Hematopoietic multipotent progenitor cell treated with erythropoietin and hydrocortisone succinate and interleukin-3 and kit ligand, for 4 days (in vitro differentiated cells): ENCODE measurements around the gene STXBP3.
"Not testable (repeated sequence)": the region's sequence is repeated elsewhere in the genome, so short reads cannot be mapped to it uniquely, and the experiment has no call there.

Experiments
- DNase-seq: peaks from one replicate; pipeline ENCODE4 v3.0.0-alpha.2; 2015

The STXBP3 gene

GRCh38 chr1:108746382-108747170 lies at the start of gene STXBP3:
TSS of gene STXBP3 (plus strand) at chr1:108746674. CDS start at chr1:108746738, 64 bp downstream.
- DNase-seq: peak; percentile 99

- no peak for DNase-seq
Observed at GRCh38 chr1:108699375-108700332, 46.8 kb upstream of the STXBP3 start.

- no peak for DNase-seq
Observed at GRCh38 chr1:108701176-108701849, 45.2 kb upstream of the STXBP3 start.

- not testable (repeated sequence) for DNase-seq
Observed at GRCh38 chr1:108702109-108702508, 44.4 kb upstream of the STXBP3 start.

- DNase-seq: no peak
Observed at GRCh38 chr1:108703939-108704338, 42.5 kb upstream of the STXBP3 start.

GRCh38 chr1:108704496-108704895 lies 42.0 kb upstream of the STXBP3 start:
- DNase-seq: no peak

- DNase-seq: no peak
Observed at GRCh38 chr1:108706643-108707042, 39.8 kb upstream of the STXBP3 start.

- peak; percentile 64 for DNase-seq
Observed at GRCh38 chr1:108708691-108709660, 37.5 kb upstream of the STXBP3 start.

GRCh38 chr1:108712606-108713150 lies 33.8 kb upstream of the STXBP3 start, which contains the start of gene FNDC7:
TSS of gene FNDC7 (plus strand) at chr1:108712908. CDS start at chr1:108712934, 26 bp downstream.
- DNase-seq: no peak

GRCh38 chr1:108715932-108716331 lies 30.5 kb upstream of the STXBP3 start:
- DNase-seq: no peak

GRCh38 chr1:108716437-108717230 lies 29.8 kb upstream of the STXBP3 start:
- no peak for DNase-seq

GRCh38 chr1:108717774-108718316 lies 28.6 kb upstream of the STXBP3 start:
- DNase-seq: no peak

GRCh38 chr1:108718927-108719655 lies 27.4 kb upstream of the STXBP3 start:
- no peak for DNase-seq

- DNase-seq: no peak
Observed at GRCh38 chr1:108719656-108720435, 26.6 kb upstream of the STXBP3 start.

GRCh38 chr1:108722292-108722691 lies 24.2 kb upstream of the STXBP3 start:
- no peak for DNase-seq

GRCh38 chr1:108725906-108726305 lies 20.6 kb upstream of the STXBP3 start:
- DNase-seq: no peak

- DNase-seq: no peak
Observed at GRCh38 chr1:108728327-108728923, 18.0 kb upstream of the STXBP3 start.

GRCh38 chr1:108729481-108729880 lies 17.0 kb upstream of the STXBP3 start:
- DNase-seq: no peak
